GM21526 (cell line): ENCODE data around the gene ATP5F1B.

Experiments
- ATAC-seq: cut with Tn5 transposase; IDR thresholded peaks from one replicate; pipeline ENCODE4 v1.9.1; 2021; ENCODE audit warnings: moderate library complexity; ENCODE audit not compliant: unreplicated experiment, low FRiP score

The ATP5F1B gene

GRCh38 chr12:56645717-56646446 is at the start of gene ATP5F1B:
ATP5F1B (minus strand) TSS chr12:56645984; CDS start chr12:56645963, 21 bp downstream.
- ATAC-seq, result peak; percentile 97

DNA sequence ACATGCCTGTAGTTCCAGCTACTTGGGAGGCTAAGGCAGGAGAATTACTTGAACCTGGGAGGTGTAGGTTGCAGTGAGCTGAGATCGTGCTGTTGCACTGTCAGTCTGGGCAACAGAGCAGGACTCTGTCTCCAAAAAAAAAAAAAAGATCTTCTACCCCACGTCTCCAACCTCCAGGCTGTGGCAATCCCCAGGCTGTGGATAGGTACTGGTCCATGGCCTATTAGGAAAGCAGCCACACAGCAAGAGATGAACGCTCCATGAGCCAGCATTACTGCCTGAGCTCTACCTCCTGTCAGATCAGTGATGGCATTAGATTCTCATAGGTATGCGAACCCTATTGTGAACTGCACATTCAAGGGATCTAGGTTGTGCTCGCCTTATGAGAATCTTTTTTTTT is 48.4 kb upstream of the ATP5F1B start:
- no peak for ATAC-seq

- ATAC-seq, result peak; percentile 0
Measured at GRCh38 chr12:56688846-56689109, 43.0 kb upstream of the ATP5F1B start.

DNA sequence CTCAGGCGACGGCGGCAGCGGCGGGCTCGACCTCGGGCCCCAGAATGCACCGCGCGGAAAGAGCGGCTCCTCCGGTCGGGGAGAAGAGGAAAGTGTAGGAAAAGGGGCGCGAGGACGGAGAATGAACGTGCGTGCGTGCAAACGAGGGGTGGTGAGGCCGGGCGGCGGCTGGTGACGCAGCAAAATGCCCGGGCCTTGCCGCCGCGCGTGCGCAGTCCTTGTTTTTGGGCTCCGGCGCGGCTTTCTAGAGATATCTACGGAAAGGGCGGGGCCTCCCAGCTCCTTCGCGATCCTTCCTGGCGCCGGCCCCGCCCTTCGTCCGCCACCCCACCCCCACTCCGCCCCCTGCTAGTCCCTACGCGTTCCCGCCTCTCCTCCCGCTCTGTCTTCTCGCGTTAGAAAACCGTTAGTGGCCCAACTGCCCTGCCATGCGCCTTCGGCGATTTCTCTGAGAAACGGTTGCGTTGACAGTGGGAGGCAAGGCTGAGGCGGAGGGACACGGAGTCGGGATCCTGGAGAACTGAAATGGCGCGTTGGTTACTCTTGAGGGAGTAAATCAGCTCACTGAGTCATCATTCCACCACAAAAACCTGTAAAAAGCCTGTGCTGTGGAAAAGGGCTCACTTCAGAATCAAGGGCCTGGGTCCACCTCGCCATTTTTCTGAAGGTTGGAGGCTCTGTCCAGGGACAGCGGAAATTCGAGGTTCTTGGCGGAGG is 42.5 kb upstream of the ATP5F1B start, which contains the start of gene PTGES3:
Gene PTGES3 (minus strand): TSS at position 156 of the 717 bp plus-strand sequence. CDS start 285 bp downstream, outside the sequence.
- ATAC-seq, result peak; percentile 55

DNA sequence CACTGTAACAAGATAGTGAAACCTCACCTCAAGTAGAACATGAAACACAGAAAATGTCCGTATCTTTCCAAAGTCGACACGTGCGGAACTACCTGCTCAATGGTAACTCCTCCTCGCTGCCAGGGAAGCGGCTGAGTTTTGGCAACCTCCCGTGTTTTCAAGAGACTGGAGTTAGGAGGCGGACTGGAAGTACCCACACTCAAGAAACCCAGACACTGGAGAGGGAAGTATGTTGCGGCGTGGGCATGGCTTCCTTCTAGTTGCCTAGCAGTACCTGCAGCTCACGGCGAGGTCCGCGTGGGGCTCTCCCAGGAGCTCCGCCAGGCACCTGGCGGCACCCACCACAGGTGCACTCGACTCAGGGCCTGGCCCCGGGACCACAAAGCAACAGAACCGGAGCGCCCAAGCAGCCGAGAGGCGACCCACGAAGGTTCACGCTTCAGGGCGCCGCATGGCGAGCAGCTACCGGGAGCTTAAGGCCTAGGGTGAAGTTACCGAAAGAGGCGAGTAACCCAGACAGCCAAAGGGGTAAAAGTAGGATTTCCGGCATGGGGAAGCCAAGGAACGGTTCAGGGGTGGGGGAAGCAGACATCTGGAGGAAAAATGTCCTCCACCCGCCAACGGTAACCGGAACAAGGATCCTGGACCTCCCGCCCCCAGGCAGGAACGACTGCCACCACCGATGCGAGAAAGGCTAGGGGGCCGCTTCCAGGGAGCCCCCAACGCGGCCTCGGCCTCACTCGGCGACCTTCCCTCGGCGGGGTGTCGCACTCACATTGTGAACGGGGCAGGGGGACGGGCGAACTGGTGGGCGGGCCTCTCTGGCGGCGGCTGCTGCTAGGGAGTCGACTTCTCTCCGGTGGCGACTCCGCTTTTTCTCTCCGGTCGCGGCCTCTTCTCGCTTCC is 41.7 kb upstream of the ATP5F1B start:
- peak; percentile 18 for ATAC-seq

DNA sequence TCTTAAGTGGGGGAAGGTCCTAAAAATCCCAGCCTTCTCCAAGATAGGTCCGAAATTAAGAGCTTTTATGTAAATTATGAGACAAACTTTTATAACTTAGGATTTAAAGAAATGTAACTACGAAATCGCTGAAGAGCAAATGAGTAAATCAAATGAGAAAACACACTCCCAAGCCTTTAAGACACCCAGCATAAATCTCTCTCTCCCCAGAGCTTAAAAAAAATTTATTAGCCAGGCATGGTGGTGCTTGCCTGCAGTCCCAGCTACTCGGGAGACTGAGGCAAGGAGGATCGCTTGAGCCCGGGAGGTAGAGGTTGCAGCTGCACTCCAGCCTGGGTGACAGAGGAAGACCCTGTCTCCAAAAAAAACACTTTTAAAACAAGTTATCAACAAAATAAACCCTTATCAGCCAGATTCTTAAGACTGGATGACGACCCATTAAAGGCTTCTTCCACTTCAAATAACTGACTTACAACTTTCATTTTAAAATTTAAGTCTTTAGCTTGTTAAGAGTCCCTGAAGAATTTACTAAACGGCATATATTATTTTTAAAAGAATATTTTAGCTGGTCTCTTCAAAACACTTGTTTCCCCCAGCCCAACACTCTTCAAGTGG is 39.1 kb upstream of the ATP5F1B start:
- no peak for ATAC-seq

GRCh38 chr12:56682323-56682722 is 36.5 kb upstream of the ATP5F1B start:
- no peak for ATAC-seq

DNA sequence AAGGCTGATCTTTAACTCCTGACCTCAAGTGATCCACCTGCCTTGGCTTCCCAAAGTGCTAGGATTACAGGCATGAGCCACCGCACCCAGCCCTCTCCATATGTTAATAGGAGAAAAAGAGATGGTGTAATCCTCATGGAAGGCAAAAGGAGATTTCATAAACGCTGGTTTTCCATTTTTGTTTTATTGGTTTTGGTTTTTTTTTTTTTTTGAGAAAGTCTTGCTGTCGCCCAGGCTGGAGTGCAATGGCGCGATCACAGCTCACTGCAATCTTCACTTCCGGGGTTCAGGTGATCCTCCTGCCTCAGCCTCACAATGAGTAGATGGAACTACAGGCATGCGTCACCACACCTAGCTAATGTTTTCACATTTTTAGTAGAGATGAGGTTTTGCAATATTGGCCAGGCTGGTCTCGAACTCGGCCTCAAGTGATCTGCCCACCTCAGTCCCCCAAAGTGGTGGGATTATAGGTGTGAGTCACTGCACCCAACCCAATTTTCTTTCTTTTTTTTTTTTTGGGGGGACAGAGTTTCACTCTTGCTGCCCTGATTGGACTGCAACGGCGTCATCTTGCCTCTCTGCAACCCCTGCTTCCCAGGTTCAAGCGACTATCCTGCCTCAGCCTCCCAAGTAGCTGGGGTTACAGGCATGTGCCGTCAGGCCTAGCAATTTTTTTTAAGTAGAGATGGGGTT is 34.2 kb upstream of the ATP5F1B start:
- no peak for ATAC-seq

DNA sequence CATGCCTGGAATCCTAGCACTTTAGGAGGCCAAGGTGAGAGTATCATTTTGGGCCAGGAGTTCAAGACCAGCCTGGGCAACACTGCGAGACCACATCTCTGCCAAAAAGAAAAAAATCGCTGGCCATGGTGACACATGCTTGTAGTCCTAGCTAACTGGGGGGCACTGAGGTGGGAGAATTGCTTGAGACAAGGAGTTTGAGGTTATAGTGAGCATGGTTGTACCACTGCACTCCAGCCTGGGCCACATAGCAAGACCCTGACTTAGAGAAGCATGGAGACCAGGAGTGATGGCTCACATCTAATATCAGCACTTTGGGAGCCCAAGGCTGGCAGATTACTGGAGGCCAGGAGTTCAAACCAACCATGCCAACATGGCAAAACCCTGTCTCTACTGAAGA is 33.1 kb upstream of the ATP5F1B start:
- no peak for ATAC-seq

- no peak for ATAC-seq
Measured at GRCh38 chr12:56677680-56678079, 31.9 kb upstream of the ATP5F1B start.

DNA sequence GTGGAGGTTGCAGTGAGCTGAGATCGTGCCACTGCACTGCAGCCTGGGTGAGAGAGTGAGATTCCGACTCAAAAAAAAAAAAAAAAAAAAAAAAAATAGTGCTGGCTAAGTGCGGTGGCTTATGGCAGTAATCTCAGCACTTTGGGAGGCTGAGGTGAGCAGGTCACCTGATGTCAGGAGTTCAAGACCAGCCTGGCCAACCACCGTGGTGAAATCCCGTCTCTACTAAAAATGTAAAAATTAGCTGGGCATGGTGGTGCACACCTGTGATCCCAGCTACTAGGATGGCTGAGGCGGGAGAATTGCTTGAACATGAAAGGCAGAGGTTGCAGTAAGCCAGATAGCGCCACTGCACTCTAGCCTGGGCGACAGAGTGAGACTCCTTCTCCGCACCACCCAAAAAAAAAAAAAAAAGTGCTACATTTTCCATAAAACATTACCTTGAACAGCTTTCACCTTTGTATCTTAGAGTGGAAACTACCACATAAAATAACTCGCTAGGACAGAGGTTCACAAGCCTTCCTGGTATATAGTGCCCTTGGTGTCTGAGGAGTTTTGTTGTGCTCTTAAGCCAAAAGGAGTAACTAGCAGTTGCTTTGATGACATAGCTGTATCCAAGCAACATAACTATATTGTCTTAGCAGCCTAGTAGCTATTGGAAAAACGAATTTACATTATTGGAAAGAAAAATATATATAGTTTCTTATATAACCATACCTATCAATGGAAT is 31.2 kb upstream of the ATP5F1B start:
- no peak for ATAC-seq

GRCh38 chr12:56671608-56672007 is 25.8 kb upstream of the ATP5F1B start:
- ATAC-seq, result no peak

GRCh38 chr12:56670836-56671235 is 25.1 kb upstream of the ATP5F1B start:
- no peak for ATAC-seq

DNA sequence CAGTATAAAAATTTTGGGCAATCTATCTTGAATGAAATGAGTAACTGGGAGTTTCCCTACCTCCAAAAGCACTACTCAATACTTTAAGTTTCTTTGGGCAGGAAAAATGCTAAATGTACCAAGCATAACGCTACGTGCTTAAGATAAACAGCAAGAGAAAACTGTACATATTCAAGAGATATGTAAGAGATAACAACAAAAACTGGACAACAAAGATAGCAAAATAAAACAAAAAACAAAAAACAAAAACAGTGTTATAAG is 22.3 kb upstream of the ATP5F1B start:
- no peak for ATAC-seq

DNA sequence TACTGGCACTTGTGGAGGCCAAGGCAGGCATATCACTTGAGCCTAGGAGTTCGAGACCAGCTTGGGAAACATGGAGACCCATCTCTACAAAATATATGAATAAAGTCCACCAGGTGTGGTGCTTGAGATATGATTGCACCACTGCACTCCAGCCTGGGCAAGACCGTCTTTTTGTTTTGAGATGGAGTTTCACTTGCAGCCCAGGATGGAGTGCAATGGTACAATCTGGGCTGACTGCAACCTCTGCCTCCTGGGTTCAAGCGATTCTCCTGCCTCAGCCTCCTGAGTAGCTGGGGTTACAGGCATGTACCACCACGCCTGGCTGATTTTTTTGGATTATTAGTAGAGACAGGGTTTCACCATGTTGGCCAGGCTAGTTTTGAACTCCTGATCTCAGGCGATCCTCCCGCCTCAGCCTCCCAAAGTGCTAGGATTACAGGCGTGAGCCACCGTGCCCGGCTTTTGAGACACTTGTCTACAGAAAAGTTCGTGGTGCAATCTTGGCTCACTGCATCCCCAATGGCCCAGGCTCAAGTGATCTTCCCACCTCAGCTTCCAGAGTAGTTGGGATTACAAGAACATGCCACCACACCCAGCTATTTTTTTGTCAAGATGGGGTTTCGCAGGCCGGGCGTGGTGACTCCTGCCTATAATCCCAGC is 16.3 kb upstream of the ATP5F1B start:
- ATAC-seq, result no peak

DNA sequence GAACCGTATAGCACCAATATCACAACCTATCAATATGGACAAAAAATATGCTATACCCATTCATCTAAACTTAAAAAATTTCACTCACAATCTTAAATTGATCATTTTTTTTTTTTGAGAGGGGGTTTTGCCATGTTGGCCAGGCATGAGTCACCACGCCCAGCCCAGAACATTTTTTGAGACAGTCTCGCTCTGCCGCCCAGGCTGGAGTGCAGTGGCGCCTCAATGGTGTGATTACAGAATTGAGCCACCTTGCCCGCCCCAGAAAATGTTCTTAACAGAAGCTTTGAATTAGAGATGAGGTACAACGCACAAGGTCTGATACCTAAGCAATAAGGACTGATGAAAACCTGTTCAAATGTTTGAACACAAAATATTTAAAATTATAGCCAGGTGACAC is 15.8 kb upstream of the ATP5F1B start:
- ATAC-seq, result no peak

DNA sequence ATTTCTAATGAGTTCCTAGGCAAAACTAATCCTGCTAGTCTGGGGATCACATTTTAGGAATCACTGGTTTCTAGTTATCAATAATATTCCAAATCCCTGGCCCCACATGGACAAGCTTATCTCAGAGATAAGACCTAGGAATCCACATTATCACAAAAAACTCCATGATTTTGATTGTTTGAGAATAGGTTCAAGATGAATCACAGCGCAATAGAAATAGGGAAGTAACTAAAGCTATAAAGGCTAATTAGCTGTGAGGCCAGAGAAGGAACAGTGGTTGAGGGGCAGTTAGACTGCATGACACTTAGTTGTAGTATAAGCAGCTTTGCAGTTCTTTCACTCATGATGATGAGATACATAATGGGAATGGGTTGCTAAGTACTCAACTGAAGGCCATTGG is 13.1 kb upstream of the ATP5F1B start:
- ATAC-seq, result no peak

GRCh38 chr12:56657416-56658379 is 11.9 kb upstream of the ATP5F1B start:
- ATAC-seq, result no peak
